Parathyroid adenoma (tissue), 2 donors: ENCODE data around the gene ADGRA1.

Experiments used
- H2AFZ ChIP-seq: fragments of 300-600 bp; sonication (generic); one replicate; pipeline ENCODE4 v1.7.0; 2017; ENCODE audit warnings: antibody characterized with exemption, mild to moderate bottlenecking
- H3K27ac ChIP-seq: fragments of 300-600 bp; sonication (generic); one replicate; pipeline ENCODE4 v1.7.0; 2017
- H3K27me3 ChIP-seq: fragments of 300-600 bp; sonication (generic); one replicate; pipeline ENCODE4 v1.7.0; 2017; ENCODE audit warnings: low read length; ENCODE audit not compliant: control insufficient read depth, insufficient read depth
- H3K36me3 ChIP-seq: fragments of 300-600 bp; sonication (generic); one replicate; pipeline ENCODE4 v1.7.0; 2017; ENCODE audit warnings: low read length; ENCODE audit not compliant: control insufficient read depth, insufficient read depth
- H3K4me1 ChIP-seq: fragments of 300-600 bp; sonication (generic); one replicate; pipeline ENCODE4 v1.7.0; 2017; ENCODE audit warnings: control low read depth
- H3K4me2 ChIP-seq: fragments of 300-600 bp; sonication (generic); one replicate; pipeline ENCODE4 v1.7.0; 2017; ENCODE audit warnings: low read length
- H3K4me3 ChIP-seq: fragments of 300-600 bp; sonication (generic); one replicate; pipeline ENCODE4 v1.7.0; 2017; ENCODE audit warnings: low read depth, low read length
- H3K79me2 ChIP-seq: fragments of 300-600 bp; sonication (generic); one replicate; pipeline ENCODE4 v1.7.0; 2017; ENCODE audit warnings: control low read depth
- H3K9ac ChIP-seq: fragments of 300-600 bp; sonication (generic); one replicate; pipeline ENCODE4 v1.7.0; 2017; ENCODE audit warnings: mild to moderate bottlenecking
- H3K9me3 ChIP-seq: fragments of 300-600 bp; sonication (generic); one replicate; pipeline ENCODE4 v1.7.0; 2017; ENCODE audit warnings: low read length; ENCODE audit not compliant: control insufficient read depth
- CTCF ChIP-seq: fragments of 300-600 bp; sonication (generic); IDR thresholded peaks from one replicate; pipeline ENCODE4 v1.7.0; 2017; ENCODE audit warnings: antibody characterized with exemption, mild to moderate bottlenecking
- donor health status: primary hyperparathyroidism.

Gene ADGRA1

GRCh38 chr10:133087679-133088178 is at the start of gene ADGRA1:
ADGRA1 (plus strand) TSS chr10:133087924; CDS start chr10:133088910, 986 bp downstream.
- Histone ChIP-seq H3K9me3 (no peaks in the 10 kb centered on the region), H3K79me2 (no peaks in the 10 kb centered on the region), H3K4me1 (no peaks in the 10 kb centered on the region), H3K4me2 (peak within 1 kb of the TSS; percentile 38), H3K36me3 (no peaks in the 10 kb centered on the region), H3K27ac (no peak within 1 kb of the TSS), H3K4me3 (no peak within 1 kb of the TSS), H3K27me3 (peaks cover 8% of the 10 kb centered on the region), H3K9ac (no peak within 1 kb of the TSS), H2AFZ (peak within 1 kb of the TSS; percentile 58)
- no peak for TF ChIP-seq CTCF

GRCh38 chr10:133038036-133038823 is 49.5 kb upstream of the ADGRA1 start:
- TF ChIP-seq CTCF = no peak
- no peak overlapping the region for H2AFZ ChIP-seq
- no peaks in the 10 kb centered on the region for H3K4me1 ChIP-seq
- H3K9ac ChIP-seq = no peak overlapping the region
- H3K27me3 ChIP-seq = no peaks in the 10 kb centered on the region
- no peak overlapping the region for H3K4me3 ChIP-seq
- H3K27ac ChIP-seq = no peak overlapping the region
- no peaks in the 10 kb centered on the region for H3K79me2 ChIP-seq
- H3K4me2 ChIP-seq = no peak overlapping the region
- no peaks in the 10 kb centered on the region for H3K36me3 ChIP-seq
- no peaks in the 10 kb centered on the region for H3K9me3 ChIP-seq

GRCh38 chr10:133039107-133039802 is 48.5 kb upstream of the ADGRA1 start:
- Histone ChIP-seq H3K27me3 (no peaks in the 10 kb centered on the region), H2AFZ (no peak overlapping the region), H3K9ac (no peak overlapping the region)

GRCh38 chr10:133039803-133040165 is 47.9 kb upstream of the ADGRA1 start:
- TF ChIP-seq CTCF = no peak
- no peak overlapping the region for H3K9ac ChIP-seq
- H3K36me3 ChIP-seq = no peaks in the 10 kb centered on the region
- H2AFZ ChIP-seq = no peak overlapping the region
- H3K79me2 ChIP-seq = no peaks in the 10 kb centered on the region
- H3K4me2 ChIP-seq = no peak overlapping the region
- no peaks in the 10 kb centered on the region for H3K9me3 ChIP-seq
- H3K27ac ChIP-seq = no peak overlapping the region
- no peaks in the 10 kb centered on the region for H3K4me1 ChIP-seq
- no peaks in the 10 kb centered on the region for H3K27me3 ChIP-seq
- no peak overlapping the region for H3K4me3 ChIP-seq

More at GRCh38 chr10:133039107-133039802, 48.5 kb upstream of the ADGRA1 start:
- no peak overlapping the region for H3K4me3 ChIP-seq
- no peaks in the 10 kb centered on the region for H3K36me3 ChIP-seq
- no peak overlapping the region for H3K27ac ChIP-seq
- no peaks in the 10 kb centered on the region for H3K79me2 ChIP-seq
- no peaks in the 10 kb centered on the region for H3K4me1 ChIP-seq
- TF ChIP-seq CTCF = no peak
- no peaks in the 10 kb centered on the region for H3K9me3 ChIP-seq
- H3K4me2 ChIP-seq = no peak overlapping the region
